LNCAP (cell line): Measurements from ENCODE around the gene WDR27.

Experiments used
- CTCF ChIP-seq: fragments of 450-650 bp; IDR thresholded peaks from 2 replicates; pipeline ENCODE4 v1.5.1; 2017; ENCODE audit warnings: mild to moderate bottlenecking

The WDR27 gene

GRCh38 chr6:169456840-169457239 is 245.0 kb downstream of the WDR27 start:
- TF ChIP-seq CTCF: no peak

GRCh38 chr6:169455470-169455869 is 246.4 kb downstream of the WDR27 start:
- TF ChIP-seq CTCF: no peak

GRCh38 chr6:169454872-169455204 is 247.0 kb downstream of the WDR27 start:
- no peak for TF ChIP-seq CTCF

- no peak for TF ChIP-seq CTCF
These were observed 247.5 kb downstream of the WDR27 start for GRCh38 chr6:169454204-169454871.

- TF ChIP-seq CTCF: no peak
These were observed 248.8 kb downstream of the WDR27 start for GRCh38 chr6:169452869-169453620.

GRCh38 chr6:169452117-169452868 is 249.5 kb downstream of the WDR27 start:
- no peak for TF ChIP-seq CTCF

GRCh38 chr6:169451065-169451838 is 250.6 kb downstream of the WDR27 start:
- TF ChIP-seq CTCF: no peak
